Measurements from ENCODE around the gene THOC3. TPM values are rescaled to one million over a fixed set of nuclear protein-coding genes. Genes with fewer than 3 reads are reported as not detected.
"Not testable (repeated sequence)": the region's sequence is repeated elsewhere in the genome, so short reads cannot be mapped to it uniquely, and the experiment has no call there.

Gene THOC3
- total RNA-seq, 1 donor from 2014 or later, result 18.1 TPM

- H3K9me3 ChIP-seq; H3K36me3 ChIP-seq; H3K27ac ChIP-seq; H3K4me3 ChIP-seq; DNase-seq (ENCODE audit: low spot score in 2 of 2); H3K27me3 ChIP-seq; intact Hi-C loops (cut with DNase I); H3K4me1 ChIP-seq: not testable (repeated sequence)
These were observed 7.9 kb downstream of the THOC3 start for GRCh38 chr5:175960228-175960627.

DNA sequence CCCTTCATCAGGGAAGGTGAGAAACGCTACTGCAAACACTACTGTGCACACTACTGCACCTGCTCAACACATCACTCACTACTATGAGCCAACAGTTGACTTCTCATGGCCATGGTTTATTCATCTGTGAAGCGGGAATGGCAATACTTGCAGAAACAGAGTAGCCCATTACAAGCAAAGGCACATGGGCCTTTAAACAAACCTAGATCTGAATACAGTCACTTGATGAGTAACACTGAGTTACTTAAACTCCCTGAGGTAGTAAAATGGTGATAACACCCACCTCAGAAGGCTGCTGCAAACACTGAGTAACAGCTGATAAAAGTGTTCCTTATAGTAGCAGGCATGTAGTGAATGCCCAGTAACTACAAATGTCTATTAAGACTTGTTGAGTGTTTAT, 9.6 kb downstream of the THOC3 start:
- H3K4me3 ChIP-seq; H3K27ac ChIP-seq; H3K9me3 ChIP-seq; DNase-seq (ENCODE audit: low spot score in 2 of 2); intact Hi-C loops (cut with DNase I); H3K27me3 ChIP-seq; H3K4me1 ChIP-seq; H3K36me3 ChIP-seq: not testable (repeated sequence)

- intact Hi-C loops (cut with DNase I); H3K27me3 ChIP-seq; H3K36me3 ChIP-seq; H3K4me3 ChIP-seq; H3K9me3 ChIP-seq; H3K4me1 ChIP-seq; DNase-seq (ENCODE audit: low spot score in 2 of 2); H3K27ac ChIP-seq: not testable (repeated sequence)
These were observed 14.0 kb downstream of the THOC3 start for GRCh38 chr5:175954107-175954506.

DNA sequence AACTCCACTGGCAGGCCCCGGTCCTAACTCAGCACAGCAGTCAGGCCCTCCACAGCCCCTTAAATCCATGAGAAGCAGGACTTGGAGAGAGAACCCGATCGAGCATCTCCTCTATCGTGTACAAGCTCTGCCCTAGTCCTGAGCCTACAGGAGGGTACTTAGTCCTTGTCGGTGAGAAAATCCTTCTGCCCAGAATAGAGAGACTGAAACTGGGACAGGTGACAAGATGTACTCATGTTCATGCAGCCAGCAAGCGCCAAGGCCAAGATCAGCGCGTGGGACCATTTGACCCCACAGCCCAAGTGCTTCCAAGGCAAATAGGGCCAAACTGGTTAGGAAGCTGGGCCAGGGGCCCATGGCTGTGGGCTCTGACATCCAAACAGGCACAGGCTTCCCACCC, 15.3 kb downstream of the THOC3 start:
- H3K27ac ChIP-seq; H3K4me1 ChIP-seq; DNase-seq (ENCODE audit: low spot score in 2 of 2); H3K27me3 ChIP-seq; H3K36me3 ChIP-seq; H3K4me3 ChIP-seq; H3K9me3 ChIP-seq; intact Hi-C loops (cut with DNase I): not testable (repeated sequence)

- H3K9me3 ChIP-seq; DNase-seq (ENCODE audit: low spot score in 2 of 2); intact Hi-C loops (cut with DNase I); H3K27me3 ChIP-seq; H3K4me3 ChIP-seq; H3K36me3 ChIP-seq; H3K27ac ChIP-seq; H3K4me1 ChIP-seq: not testable (repeated sequence)
- TF ChIP-seq, protein P1, sequence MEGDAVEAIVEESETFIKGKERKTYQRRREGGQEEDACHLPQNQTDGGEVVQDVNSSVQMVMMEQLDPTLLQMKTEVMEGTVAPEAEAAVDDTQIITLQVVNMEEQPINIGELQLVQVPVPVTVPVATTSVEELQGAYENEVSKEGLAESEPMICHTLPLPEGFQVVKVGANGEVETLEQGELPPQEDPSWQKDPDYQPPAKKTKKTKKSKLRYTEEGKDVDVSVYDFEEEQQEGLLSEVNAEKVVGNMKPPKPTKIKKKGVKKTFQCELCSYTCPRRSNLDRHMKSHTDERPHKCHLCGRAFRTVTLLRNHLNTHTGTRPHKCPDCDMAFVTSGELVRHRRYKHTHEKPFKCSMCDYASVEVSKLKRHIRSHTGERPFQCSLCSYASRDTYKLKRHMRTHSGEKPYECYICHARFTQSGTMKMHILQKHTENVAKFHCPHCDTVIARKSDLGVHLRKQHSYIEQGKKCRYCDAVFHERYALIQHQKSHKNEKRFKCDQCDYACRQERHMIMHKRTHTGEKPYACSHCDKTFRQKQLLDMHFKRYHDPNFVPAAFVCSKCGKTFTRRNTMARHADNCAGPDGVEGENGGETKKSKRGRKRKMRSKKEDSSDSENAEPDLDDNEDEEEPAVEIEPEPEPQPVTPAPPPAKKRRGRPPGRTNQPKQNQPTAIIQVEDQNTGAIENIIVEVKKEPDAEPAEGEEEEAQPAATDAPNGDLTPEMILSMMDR (IDR thresholded peaks at IDR 0.05), result peak in 1 of 3 experiments; percentile 17
These were observed 16.7 kb downstream of the THOC3 start for GRCh38 chr5:175951339-175951969.

- DNase-seq (ENCODE audit: low spot score in 2 of 2); H3K4me3 ChIP-seq; intact Hi-C loops (cut with DNase I); H3K27ac ChIP-seq; H3K4me1 ChIP-seq; H3K36me3 ChIP-seq; H3K9me3 ChIP-seq; H3K27me3 ChIP-seq: not testable (repeated sequence)
These were observed 19.6 kb downstream of the THOC3 start for GRCh38 chr5:175948329-175949108.

DNA sequence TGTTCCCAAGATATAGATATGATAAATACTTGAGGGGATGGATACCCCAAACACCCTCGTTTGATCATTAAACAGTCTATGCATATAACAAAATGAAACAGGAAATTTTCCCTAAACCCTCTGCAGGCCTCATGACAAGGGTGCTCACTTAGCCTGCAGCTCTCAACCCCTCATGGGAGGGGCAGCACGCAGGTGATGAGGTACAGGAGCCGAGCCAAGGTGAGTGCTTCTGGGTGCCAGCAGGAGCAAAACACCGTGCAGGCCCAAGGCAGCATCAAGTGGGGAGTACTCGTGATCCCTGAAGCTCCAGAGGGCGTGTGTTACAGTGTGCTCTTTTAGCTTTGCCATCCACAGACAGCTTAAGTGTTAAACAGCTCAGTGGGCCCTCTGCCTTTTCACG, 24.9 kb downstream of the THOC3 start:
- intact Hi-C loops (cut with DNase I); DNase-seq (ENCODE audit: low spot score in 2 of 2); H3K36me3 ChIP-seq; H3K27me3 ChIP-seq; H3K27ac ChIP-seq; H3K9me3 ChIP-seq; H3K4me1 ChIP-seq; H3K4me3 ChIP-seq: not testable (repeated sequence)

GRCh38 chr5:175940632-175941031, 27.5 kb downstream of the THOC3 start:
- H3K9me3 ChIP-seq; H3K27me3 ChIP-seq; H3K36me3 ChIP-seq; H3K27ac ChIP-seq; H3K4me1 ChIP-seq; H3K4me3 ChIP-seq; intact Hi-C loops (cut with DNase I); DNase-seq (ENCODE audit: low spot score in 2 of 2): not testable (repeated sequence)

DNA sequence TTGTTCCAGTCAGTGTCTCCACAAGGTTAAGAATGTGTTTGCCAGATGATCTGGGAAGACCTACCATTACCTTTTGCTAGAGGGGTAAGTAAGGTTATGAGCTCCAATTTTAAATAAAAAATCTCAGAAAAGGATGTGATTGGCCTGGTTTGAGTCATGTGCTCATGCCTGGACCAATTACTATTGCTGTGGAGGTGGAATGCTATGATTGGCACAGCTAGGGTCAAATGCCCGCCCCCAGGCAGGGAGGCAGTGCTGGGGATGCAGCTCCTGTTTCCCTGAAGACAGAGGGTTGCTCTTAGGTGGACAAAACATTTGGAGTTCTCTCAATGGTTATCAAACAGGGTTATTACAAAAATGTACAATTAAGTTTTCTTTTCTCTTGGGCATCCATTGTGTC, 29.6 kb downstream of the THOC3 start:
- H3K9me3 ChIP-seq; H3K27ac ChIP-seq; intact Hi-C loops (cut with DNase I); H3K36me3 ChIP-seq; H3K27me3 ChIP-seq; H3K4me1 ChIP-seq; H3K4me3 ChIP-seq; DNase-seq (ENCODE audit: low spot score in 2 of 2): not testable (repeated sequence)

GRCh38 chr5:175928752-175929151, 39.4 kb downstream of the THOC3 start:
- H3K4me3 ChIP-seq; H3K9me3 ChIP-seq; H3K27me3 ChIP-seq; H3K4me1 ChIP-seq; H3K27ac ChIP-seq; DNase-seq (ENCODE audit: low spot score in 2 of 2); intact Hi-C loops (cut with DNase I); H3K36me3 ChIP-seq: not testable (repeated sequence)

GRCh38 chr5:175925106-175925505, 43.0 kb downstream of the THOC3 start:
- H3K4me3 ChIP-seq; H3K4me1 ChIP-seq; H3K27me3 ChIP-seq; intact Hi-C loops (cut with DNase I); H3K9me3 ChIP-seq; DNase-seq (ENCODE audit: low spot score in 2 of 2); H3K36me3 ChIP-seq; H3K27ac ChIP-seq: not testable (repeated sequence)
